ENCODE data around the gene PLOD3. TPM values are rescaled to one million over a fixed set of nuclear protein-coding genes. Genes with fewer than 3 reads are reported as not detected.

The PLOD3 gene
- total RNA-seq, 2 donors from 2014 or later, result 31.5 to 55.9 TPM

GRCh38 chr7:101235050-101235449, 17.7 kb upstream of the PLOD3 start:
- ATAC-seq (ENCODE audit: insufficient number of reproducible peaks, low FRiP score, low read depth) (no peak), DNase-seq (ENCODE audit: low spot score) (no peak)
- no peak overlapping the region for H3K27ac ChIP-seq
- no peaks in the 10 kb centered on the region for H3K9me3 ChIP-seq
- no peak overlapping the region for H3K4me3 ChIP-seq
- H3K4me1 ChIP-seq (ENCODE audit: control insufficient read depth in 1 of 2, low read depth in 2 of 2), result peaks cover 0 to 4% of the 10 kb centered on the region in 2 donors
- peaks cover 14% of the 10 kb centered on the region for H3K36me3 ChIP-seq
- TF ChIP-seq CTCF (IDR thresholded peaks at IDR 0.05), result no peak
- H3K27me3 ChIP-seq (replicated peaks; ENCODE audit: insufficient read depth), result no peaks in the 10 kb centered on the region

GRCh38 chr7:101234636-101235035, 17.3 kb upstream of the PLOD3 start:
- ATAC-seq (ENCODE audit: insufficient number of reproducible peaks, low FRiP score, low read depth) (no peak), DNase-seq (ENCODE audit: low spot score) (no peak)
- no peak for TF ChIP-seq CTCF (IDR thresholded peaks at IDR 0.05)
- Histone ChIP-seq H3K9me3 (no peaks in the 10 kb centered on the region), H3K27ac (no peak overlapping the region), H3K27me3 (replicated peaks; ENCODE audit: insufficient read depth) (no peaks in the 10 kb centered on the region), H3K36me3 (peaks cover 10% of the 10 kb centered on the region), H3K4me1 (ENCODE audit: control insufficient read depth in 1 of 2, low read depth in 2 of 2) (peaks cover 0 to 4% of the 10 kb centered on the region in 2 donors), H3K4me3 (no peak overlapping the region)

GRCh38 chr7:101233907-101234547, 16.6 kb upstream of the PLOD3 start:
- Histone ChIP-seq H3K27me3 (replicated peaks; ENCODE audit: insufficient read depth) (no peaks in the 10 kb centered on the region), H3K27ac (no peak overlapping the region), H3K4me1 (ENCODE audit: control insufficient read depth in 1 of 2, low read depth in 2 of 2) (peaks cover 0 to 4% of the 10 kb centered on the region in 2 donors), H3K4me3 (no peak overlapping the region), H3K36me3 (peaks cover 4% of the 10 kb centered on the region), H3K9me3 (no peaks in the 10 kb centered on the region)
- DNase-seq (ENCODE audit: low spot score) (no peak), ATAC-seq (ENCODE audit: insufficient number of reproducible peaks, low FRiP score, low read depth) (no peak)
- TF ChIP-seq CTCF (IDR thresholded peaks at IDR 0.05), result no peak

GRCh38 chr7:101232141-101232850, 14.9 kb upstream of the PLOD3 start:
- peaks cover 7% of the 10 kb centered on the region for H3K36me3 ChIP-seq

More at GRCh38 chr7:101232141-101232850, 14.9 kb upstream of the PLOD3 start:
- Histone ChIP-seq H3K27ac (no peak overlapping the region), H3K4me1 (ENCODE audit: control insufficient read depth in 1 of 2, low read depth in 2 of 2) (peaks cover 0 to 3% of the 10 kb centered on the region in 2 donors), H3K4me3 (no peak overlapping the region), H3K9me3 (no peaks in the 10 kb centered on the region), H3K27me3 (replicated peaks; ENCODE audit: insufficient read depth) (no peaks in the 10 kb centered on the region)
- ATAC-seq (ENCODE audit: insufficient number of reproducible peaks, low FRiP score, low read depth), result no peak
- DNase-seq (ENCODE audit: low spot score), result no peak
- TF ChIP-seq CTCF (IDR thresholded peaks at IDR 0.05), result no peak
